AG04449 (cell line): Measurements from ENCODE around the gene DIP2B.
"Not testable (repeated sequence)": the region's sequence is repeated elsewhere in the genome, so short reads cannot be mapped to it uniquely, and the experiment has no call there.

ENCODE experiments used
- CTCF ChIA-PET: fragments of 350-600 bp; formaldehyde crosslinking; extraction: SDS; loops from one replicate; lab custom pipeline; 2021; ENCODE audit warnings: antibody characterized with exemption; lab: Yijun Ruan, JAX
- POLR2A ChIA-PET: fragments of 400-600, 350-600 bp; formaldehyde crosslinking; extraction: SDS; loops from one replicate; lab custom pipeline; 2020; ENCODE audit warnings: antibody characterized with exemption, inconsistent platforms; lab: Yijun Ruan, JAX
- DNase-seq: peaks from one replicate; pipeline ENCODE4 v3.0.0-alpha.2; 2010; ENCODE audit warnings: low read depth, low spot score
- H3K4me3 ChIP-seq: 2 replicates; pipeline ENCODE4 v1.5.1; 2011; ENCODE audit warnings: low read depth, mild to moderate bottlenecking, control low read depth, low read length
- TF ChIP-seq, protein P1 (sequence below): IDR thresholded peaks from one replicate; pipeline ENCODE4 v1.5.1; 2011; ENCODE audit warnings: mild to moderate bottlenecking, moderate library complexity, low read length, control low read depth, inconsistent platforms; ENCODE audit not compliant: insufficient read depth; ENCODE audit errors: missing control alignments

The DIP2B gene

DNA sequence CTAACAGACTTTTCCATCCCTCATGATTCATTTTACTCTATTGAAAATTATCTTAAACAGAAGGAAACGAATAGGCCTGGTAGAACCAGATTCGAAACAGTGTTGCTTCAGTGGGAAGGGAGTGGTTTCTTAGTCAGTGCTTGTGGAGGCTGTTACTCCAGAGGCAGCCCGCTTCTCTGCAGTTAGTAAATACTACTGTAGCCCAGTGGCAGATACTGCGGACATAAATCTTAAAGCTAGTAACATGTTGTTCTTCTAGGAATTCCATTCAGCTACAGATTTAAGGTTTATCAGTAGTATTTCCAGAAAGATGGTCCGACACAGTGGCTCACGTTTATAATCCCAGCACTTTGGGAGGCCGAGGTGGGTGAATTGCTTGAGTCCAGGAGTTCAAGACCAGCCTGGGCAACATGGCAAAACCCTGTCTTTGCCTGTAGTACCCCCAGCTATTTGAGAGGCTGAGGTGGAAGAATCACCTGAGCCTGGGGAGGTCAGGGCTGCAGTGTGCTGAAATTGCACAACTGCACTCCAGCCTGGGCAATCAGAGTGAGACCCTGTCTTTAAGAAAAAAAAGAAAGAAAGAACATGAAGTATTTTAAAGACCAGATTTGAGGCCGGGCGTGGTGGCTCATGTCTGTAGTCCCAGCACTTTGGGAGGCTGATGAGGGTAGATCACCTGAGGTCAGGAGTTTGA, 45.9 kb downstream of the DIP2B start:
- no peak overlapping the region for H3K4me3 ChIP-seq
- POLR2A ChIA-PET = no interaction called here
- TF ChIP-seq, protein P1, sequence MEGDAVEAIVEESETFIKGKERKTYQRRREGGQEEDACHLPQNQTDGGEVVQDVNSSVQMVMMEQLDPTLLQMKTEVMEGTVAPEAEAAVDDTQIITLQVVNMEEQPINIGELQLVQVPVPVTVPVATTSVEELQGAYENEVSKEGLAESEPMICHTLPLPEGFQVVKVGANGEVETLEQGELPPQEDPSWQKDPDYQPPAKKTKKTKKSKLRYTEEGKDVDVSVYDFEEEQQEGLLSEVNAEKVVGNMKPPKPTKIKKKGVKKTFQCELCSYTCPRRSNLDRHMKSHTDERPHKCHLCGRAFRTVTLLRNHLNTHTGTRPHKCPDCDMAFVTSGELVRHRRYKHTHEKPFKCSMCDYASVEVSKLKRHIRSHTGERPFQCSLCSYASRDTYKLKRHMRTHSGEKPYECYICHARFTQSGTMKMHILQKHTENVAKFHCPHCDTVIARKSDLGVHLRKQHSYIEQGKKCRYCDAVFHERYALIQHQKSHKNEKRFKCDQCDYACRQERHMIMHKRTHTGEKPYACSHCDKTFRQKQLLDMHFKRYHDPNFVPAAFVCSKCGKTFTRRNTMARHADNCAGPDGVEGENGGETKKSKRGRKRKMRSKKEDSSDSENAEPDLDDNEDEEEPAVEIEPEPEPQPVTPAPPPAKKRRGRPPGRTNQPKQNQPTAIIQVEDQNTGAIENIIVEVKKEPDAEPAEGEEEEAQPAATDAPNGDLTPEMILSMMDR = no peak
- DNase-seq = no peak
- CTCF ChIA-PET = interaction anchor here (1.7 kb wide), 1 partner anchor 46 kb away, joined by 4 read pairs; the partner anchor contains the start of gene DIP2B

DNA sequence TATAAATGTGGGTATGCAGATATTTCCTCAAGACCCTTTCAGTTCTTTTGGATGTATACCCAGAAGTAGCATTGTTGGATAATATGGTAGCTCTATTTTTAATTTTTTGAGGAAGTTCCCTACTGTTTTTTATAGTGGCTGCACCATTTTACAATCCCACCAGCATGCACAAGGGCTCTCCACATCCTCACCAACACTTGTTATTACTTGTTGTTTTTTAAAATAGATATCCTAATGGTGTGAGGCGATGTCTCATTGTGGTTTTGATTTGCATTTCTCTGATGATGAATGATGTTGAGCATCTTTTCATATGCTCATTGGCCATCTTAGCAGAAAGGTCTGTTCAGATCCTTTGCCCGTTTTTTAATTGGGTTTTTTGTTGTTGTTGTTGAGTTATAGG, 47.1 kb downstream of the DIP2B start:
- no peak for DNase-seq
- TF ChIP-seq, protein P1 = no peak
- no peak overlapping the region for H3K4me3 ChIP-seq
- POLR2A ChIA-PET = no interaction called here
- CTCF ChIA-PET = no interaction called here

DNA sequence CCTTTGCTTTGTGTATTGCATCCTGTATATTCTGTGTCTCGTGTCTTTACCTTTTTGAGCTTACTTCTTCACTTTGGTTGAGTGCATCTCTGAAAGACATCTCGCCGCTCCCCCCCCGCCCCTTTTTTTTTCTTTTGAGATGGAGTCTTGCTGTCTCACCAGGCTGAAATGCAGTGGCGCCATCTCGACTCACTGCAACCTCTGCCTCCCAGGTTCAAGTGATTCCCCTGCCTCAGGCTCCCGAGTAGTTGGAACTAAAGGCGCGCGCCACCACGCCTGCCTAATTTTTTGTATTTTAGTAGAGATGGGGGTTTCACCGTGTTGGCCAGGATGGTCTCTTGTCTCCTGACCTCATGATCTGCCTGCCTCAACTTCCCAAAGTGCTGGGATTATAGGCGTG, 49.9 kb downstream of the DIP2B start:
- no peak for DNase-seq
- TF ChIP-seq, protein P1 = no peak

DNA sequence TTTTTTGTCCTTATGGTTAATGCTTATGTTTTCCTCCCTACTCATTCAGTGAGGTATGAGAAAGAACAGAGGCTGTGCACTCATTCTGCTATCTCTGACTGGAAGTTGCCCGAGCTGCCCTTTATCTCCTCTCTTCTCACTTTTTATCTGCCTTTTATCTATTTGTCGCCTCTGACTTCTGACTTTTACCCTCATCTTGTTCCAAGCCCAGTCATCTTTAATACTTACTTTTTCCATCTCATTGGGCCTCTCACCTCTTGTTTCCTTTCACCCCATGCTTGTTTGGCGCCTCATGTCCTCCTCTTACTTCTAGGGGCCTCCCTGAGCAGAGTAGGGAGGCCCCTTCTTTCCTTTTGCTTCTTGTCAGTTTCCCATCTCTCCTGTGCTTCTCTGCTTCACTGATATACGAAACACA, 50.7 kb downstream of the DIP2B start:
- no peak overlapping the region for H3K4me3 ChIP-seq
- TF ChIP-seq, protein P1 = no peak
- CTCF ChIA-PET = no interaction called here
- POLR2A ChIA-PET = no interaction called here
- no peak for DNase-seq

More for the DNA sequence above, 49.9 kb downstream of the DIP2B start:
- ChIA-PET CTCF (no interaction called here), POLR2A (no interaction called here)
- no peak overlapping the region for H3K4me3 ChIP-seq

DNA sequence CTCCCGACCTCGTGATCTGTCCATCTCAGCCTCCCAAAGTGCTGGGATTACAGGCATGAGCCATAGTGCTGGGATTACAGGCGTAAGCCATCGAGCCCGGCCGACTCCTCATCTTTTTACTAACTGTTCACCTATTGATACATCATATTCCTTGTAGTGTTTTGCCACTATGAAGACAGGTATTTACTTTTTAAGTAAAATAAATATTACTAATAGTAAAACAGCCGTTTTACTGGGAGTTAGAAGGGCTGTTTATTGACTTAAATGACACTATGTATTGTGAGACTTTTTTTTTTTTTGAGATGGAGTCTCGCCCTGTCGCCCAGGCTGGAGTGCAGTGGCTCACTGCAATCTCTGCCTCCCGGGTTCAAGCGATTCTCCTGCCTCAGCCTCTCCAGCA, 51.5 kb downstream of the DIP2B start:
- ChIA-PET CTCF (no interaction called here), POLR2A (no interaction called here)
- TF ChIP-seq, protein P1 = no peak
- no peak for DNase-seq
- H3K4me3 ChIP-seq = no peak overlapping the region

DNA sequence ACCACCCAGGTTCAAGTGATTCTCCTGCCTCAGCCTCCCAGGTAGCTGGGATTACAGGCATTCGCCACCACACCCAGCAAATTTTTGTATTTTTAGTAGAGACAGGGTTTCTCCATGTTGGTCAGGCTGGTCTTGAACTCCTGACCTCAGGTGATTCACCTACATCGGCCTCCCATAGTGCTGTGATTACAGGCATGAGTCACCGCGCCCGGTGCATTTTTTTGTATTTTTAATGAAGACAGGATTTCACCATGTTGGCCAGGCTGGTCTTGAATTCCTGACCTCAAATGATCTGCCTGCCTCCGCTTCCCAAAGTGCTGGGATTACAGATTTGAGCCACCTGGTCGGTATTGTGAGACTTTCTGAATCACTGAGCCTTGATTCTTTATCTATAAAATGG, 52.0 kb downstream of the DIP2B start:
- H3K4me3 ChIP-seq, DNase-seq, POLR2A ChIA-PET, CTCF ChIA-PET: not testable (repeated sequence)

DNA sequence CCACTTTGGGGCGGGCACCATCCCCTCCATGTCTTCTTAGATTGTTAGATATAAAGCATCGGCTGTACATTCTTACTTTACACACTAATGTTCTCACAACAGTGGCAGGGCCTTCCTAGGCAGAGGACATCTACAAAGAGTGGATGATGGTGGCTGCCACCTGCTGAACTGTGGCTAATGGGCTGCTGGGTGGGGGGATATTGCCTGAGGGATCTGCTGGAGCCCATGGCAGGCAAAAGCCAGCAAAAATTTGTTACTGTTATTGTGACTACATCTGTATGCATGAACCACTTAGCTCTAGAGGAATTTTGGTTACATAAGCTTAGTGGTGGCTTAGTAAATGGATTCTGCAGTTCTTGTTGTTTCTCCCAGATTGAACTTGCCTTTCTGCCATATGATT, 52.6 kb downstream of the DIP2B start:
- ChIA-PET POLR2A (no interaction called here), CTCF (interaction anchor here (1.2 kb wide), 1 partner anchor 22 kb away, joined by 3 read pairs; no protein-coding TSS in a partner anchor)
- DNase-seq = no peak
- TF ChIP-seq, protein P1 = no peak
- H3K4me3 ChIP-seq = no peak overlapping the region
